BE2C (cell line): Measurements from ENCODE around the gene UCN2.

Source experiments
- DNase-seq: peaks from one replicate; pipeline ENCODE4 v3.0.0-alpha.2; 2020
- H3K27me3 ChIP-seq: fragments of 250-450 bp; sonication (Bioruptor Pico); 2 replicates; pipeline ENCODE4 v1.5.1; 2020; ENCODE audit warnings: mild to moderate bottlenecking
- H3K36me3 ChIP-seq: fragments of 250-450 bp; sonication (Bioruptor Pico); 2 replicates; pipeline ENCODE4 v1.5.1; 2020; ENCODE audit warnings: mild to moderate bottlenecking
- H3K4me1 ChIP-seq: fragments of 250-450 bp; sonication (Bioruptor Pico); 2 replicates; pipeline ENCODE4 v1.5.1; 2020
- H3K4me3 ChIP-seq: 2 replicates; pipeline ENCODE4 v1.5.1; 2011; ENCODE audit warnings: low read depth, low read length
- H3K9me3 ChIP-seq: fragments of 250-450 bp; sonication (Bioruptor Pico); 2 replicates; pipeline ENCODE4 v1.5.1; 2020
- CTCF ChIP-seq: IDR thresholded peaks from 2 replicates; pipeline ENCODE4 v1.5.1; 2012; ENCODE audit warnings: mild to moderate bottlenecking, low read depth, low read length

Gene UCN2

GRCh38 chr3:48518069-48518468, 45.5 kb downstream of the UCN2 start:
- no peaks in the 10 kb centered on the region for H3K27me3 ChIP-seq
- DNase-seq = no peak
- no peak for TF ChIP-seq CTCF
- no peaks in the 10 kb centered on the region for H3K36me3 ChIP-seq
- H3K4me3 ChIP-seq = no peak overlapping the region
- H3K9me3 ChIP-seq = no peaks in the 10 kb centered on the region
- H3K4me1 ChIP-seq = no peaks in the 10 kb centered on the region

- Histone ChIP-seq H3K36me3 (no peaks in the 10 kb centered on the region), H3K27me3 (no peaks in the 10 kb centered on the region), H3K4me3 (no peak overlapping the region), H3K4me1 (no peaks in the 10 kb centered on the region), H3K9me3 (no peaks in the 10 kb centered on the region)
- no peak for TF ChIP-seq CTCF
- DNase-seq = no peak
Observed at GRCh38 chr3:48516571-48516970, 47.0 kb downstream of the UCN2 start.

GRCh38 chr3:48514431-48515227, 49.0 kb downstream of the UCN2 start:
- Histone ChIP-seq H3K4me3 (no peak overlapping the region), H3K9me3 (no peaks in the 10 kb centered on the region), H3K27me3 (no peaks in the 10 kb centered on the region), H3K4me1 (no peaks in the 10 kb centered on the region), H3K36me3 (no peaks in the 10 kb centered on the region)
- TF ChIP-seq CTCF = no peak
- no peak for DNase-seq
